ENCODE measurements around the gene TMEM52. TPM values are rescaled to one million over a fixed set of nuclear protein-coding genes. Genes with fewer than 3 reads are reported as not detected.
A peak's percentile ranks its signal among the peaks of the same experiment; 100 is the strongest.

The TMEM52 gene
- total and polyA plus RNA-seq, 9 of the 15 experiments (the other 6 are each of a cell fraction or from before 2014, with no cell fraction given): 0.37 to 22.5 (median 6.8) TPM

DNA sequence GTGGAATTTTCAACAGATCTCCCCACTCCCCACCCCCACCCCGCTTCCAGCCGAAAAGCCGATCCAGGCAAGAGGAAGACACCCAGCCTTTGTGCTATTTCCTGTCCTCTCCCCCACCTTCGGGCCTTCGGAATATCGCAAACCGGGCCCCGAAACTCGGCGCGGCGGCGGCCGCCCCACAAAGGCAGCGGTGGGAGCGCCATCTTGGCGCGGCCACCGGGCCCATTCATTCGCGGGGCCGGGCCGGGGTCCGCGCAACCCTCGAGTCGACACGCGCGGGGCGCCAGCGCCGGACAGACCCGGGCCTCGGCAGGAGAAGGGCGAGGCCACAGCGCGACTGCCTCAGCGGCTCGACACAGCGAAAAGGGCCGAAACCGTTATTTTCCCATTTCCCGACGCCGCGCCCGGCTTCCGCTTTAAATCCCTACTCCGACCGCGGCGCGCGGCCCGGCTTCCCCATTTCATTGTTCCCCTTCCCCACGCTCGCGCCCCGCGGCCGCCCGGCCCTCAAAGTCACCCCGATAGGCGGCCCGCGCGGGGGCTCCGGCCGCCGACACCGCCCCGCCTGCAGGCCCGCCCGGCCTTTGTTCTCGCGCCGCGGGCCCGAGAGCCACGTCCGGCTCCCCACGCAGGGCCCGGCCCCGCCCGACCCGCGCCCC, 29.1 kb downstream of the TMEM52 start (continued):
- TF ChIP-seq ZNF75A (CRISPR knock-in tag; IDR thresholded peaks at IDR 0.05) (no peak), ZNF311 (CRISPR knock-in tag; IDR thresholded peaks at IDR 0.05) (no peak), HMGN3 (IDR thresholded peaks at IDR 0.05; ENCODE audit: borderline replicate concordance, extremely low read depth, insufficient read length, low read depth, low read length) (peak; percentile 37), TAF7 (tag; IDR thresholded peaks at IDR 0.05) (no peak), STAT5A (IDR thresholded peaks at IDR 0.05; ENCODE audit: borderline replicate concordance, low read length) (no peak; the same call in 1 of the 2 replicates), EP300 (IDR thresholded peaks at IDR 0.05; ENCODE audit: low read length) (no peak), ZNF263 (CRISPR knock-in tag; IDR thresholded peaks at IDR 0.05; ENCODE audit: borderline replicate concordance) (no peak), ZNF232 (CRISPR knock-in tag; IDR thresholded peaks at IDR 0.05) (no peak), ARID1B (IDR thresholded peaks at IDR 0.05) (no peak), NCOA1 (IDR thresholded peaks at IDR 0.05; ENCODE audit: low read depth) (no peak), RBM15 (IDR thresholded peaks at IDR 0.05; ENCODE audit: insufficient read depth, low read length) (no peak), RFX1 (IDR thresholded peaks at IDR 0.05) (no peak), DMBX1 (CRISPR knock-in tag; IDR thresholded peaks at IDR 0.05; ENCODE audit: borderline replicate concordance) (no peak), CBX5 (IDR thresholded peaks at IDR 0.05; ENCODE audit: borderline replicate concordance, low read depth) (no peak)
- TF ChIP-seq, protein P1, sequence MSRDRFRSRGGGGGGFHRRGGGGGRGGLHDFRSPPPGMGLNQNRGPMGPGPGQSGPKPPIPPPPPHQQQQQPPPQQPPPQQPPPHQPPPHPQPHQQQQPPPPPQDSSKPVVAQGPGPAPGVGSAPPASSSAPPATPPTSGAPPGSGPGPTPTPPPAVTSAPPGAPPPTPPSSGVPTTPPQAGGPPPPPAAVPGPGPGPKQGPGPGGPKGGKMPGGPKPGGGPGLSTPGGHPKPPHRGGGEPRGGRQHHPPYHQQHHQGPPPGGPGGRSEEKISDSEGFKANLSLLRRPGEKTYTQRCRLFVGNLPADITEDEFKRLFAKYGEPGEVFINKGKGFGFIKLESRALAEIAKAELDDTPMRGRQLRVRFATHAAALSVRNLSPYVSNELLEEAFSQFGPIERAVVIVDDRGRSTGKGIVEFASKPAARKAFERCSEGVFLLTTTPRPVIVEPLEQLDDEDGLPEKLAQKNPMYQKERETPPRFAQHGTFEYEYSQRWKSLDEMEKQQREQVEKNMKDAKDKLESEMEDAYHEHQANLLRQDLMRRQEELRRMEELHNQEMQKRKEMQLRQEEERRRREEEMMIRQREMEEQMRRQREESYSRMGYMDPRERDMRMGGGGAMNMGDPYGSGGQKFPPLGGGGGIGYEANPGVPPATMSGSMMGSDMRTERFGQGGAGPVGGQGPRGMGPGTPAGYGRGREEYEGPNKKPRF (IDR thresholded peaks at IDR 0.05; ENCODE audit: low read depth, low read length): no peak
- TF ChIP-seq, protein P2, sequence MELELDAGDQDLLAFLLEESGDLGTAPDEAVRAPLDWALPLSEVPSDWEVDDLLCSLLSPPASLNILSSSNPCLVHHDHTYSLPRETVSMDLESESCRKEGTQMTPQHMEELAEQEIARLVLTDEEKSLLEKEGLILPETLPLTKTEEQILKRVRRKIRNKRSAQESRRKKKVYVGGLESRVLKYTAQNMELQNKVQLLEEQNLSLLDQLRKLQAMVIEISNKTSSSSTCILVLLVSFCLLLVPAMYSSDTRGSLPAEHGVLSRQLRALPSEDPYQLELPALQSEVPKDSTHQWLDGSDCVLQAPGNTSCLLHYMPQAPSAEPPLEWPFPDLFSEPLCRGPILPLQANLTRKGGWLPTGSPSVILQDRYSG (tag; conservative IDR thresholded peaks at IDR 0.05; ENCODE audit: low read depth): no peak
- TF ChIP-seq, protein P3, sequence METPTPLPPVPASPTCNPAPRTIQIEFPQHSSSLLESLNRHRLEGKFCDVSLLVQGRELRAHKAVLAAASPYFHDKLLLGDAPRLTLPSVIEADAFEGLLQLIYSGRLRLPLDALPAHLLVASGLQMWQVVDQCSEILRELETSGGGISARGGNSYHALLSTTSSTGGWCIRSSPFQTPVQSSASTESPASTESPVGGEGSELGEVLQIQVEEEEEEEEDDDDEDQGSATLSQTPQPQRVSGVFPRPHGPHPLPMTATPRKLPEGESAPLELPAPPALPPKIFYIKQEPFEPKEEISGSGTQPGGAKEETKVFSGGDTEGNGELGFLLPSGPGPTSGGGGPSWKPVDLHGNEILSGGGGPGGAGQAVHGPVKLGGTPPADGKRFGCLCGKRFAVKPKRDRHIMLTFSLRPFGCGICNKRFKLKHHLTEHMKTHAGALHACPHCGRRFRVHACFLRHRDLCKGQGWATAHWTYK (CRISPR knock-in tag; IDR thresholded peaks at IDR 0.05): peak; percentile 82
- TF ChIP-seq, protein P4, sequence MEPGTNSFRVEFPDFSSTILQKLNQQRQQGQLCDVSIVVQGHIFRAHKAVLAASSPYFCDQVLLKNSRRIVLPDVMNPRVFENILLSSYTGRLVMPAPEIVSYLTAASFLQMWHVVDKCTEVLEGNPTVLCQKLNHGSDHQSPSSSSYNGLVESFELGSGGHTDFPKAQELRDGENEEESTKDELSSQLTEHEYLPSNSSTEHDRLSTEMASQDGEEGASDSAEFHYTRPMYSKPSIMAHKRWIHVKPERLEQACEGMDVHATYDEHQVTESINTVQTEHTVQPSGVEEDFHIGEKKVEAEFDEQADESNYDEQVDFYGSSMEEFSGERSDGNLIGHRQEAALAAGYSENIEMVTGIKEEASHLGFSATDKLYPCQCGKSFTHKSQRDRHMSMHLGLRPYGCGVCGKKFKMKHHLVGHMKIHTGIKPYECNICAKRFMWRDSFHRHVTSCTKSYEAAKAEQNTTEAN (CRISPR knock-in tag; IDR thresholded peaks at IDR 0.05): no peak
- TF ChIP-seq, protein P5, sequence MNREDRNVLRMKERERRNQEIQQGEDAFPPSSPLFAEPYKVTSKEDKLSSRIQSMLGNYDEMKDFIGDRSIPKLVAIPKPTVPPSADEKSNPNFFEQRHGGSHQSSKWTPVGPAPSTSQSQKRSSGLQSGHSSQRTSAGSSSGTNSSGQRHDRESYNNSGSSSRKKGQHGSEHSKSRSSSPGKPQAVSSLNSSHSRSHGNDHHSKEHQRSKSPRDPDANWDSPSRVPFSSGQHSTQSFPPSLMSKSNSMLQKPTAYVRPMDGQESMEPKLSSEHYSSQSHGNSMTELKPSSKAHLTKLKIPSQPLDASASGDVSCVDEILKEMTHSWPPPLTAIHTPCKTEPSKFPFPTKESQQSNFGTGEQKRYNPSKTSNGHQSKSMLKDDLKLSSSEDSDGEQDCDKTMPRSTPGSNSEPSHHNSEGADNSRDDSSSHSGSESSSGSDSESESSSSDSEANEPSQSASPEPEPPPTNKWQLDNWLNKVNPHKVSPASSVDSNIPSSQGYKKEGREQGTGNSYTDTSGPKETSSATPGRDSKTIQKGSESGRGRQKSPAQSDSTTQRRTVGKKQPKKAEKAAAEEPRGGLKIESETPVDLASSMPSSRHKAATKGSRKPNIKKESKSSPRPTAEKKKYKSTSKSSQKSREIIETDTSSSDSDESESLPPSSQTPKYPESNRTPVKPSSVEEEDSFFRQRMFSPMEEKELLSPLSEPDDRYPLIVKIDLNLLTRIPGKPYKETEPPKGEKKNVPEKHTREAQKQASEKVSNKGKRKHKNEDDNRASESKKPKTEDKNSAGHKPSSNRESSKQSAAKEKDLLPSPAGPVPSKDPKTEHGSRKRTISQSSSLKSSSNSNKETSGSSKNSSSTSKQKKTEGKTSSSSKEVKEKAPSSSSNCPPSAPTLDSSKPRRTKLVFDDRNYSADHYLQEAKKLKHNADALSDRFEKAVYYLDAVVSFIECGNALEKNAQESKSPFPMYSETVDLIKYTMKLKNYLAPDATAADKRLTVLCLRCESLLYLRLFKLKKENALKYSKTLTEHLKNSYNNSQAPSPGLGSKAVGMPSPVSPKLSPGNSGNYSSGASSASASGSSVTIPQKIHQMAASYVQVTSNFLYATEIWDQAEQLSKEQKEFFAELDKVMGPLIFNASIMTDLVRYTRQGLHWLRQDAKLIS (CRISPR knock-in tag; IDR thresholded peaks at IDR 0.05): peak; percentile 60; the same call in 1 of the 2 replicates

Data from K562 (cell line).